Measurements from ENCODE around the gene REXO1. TPM values are rescaled to one million over a fixed set of nuclear protein-coding genes. Genes with fewer than 3 reads are reported as not detected.

Gene REXO1
- total and polyA plus RNA-seq, 2 of the 13 experiments (the other 11 are each of a cell fraction or from before 2014, with no cell fraction given), result 5.0 to 11.2 TPM

DNA sequence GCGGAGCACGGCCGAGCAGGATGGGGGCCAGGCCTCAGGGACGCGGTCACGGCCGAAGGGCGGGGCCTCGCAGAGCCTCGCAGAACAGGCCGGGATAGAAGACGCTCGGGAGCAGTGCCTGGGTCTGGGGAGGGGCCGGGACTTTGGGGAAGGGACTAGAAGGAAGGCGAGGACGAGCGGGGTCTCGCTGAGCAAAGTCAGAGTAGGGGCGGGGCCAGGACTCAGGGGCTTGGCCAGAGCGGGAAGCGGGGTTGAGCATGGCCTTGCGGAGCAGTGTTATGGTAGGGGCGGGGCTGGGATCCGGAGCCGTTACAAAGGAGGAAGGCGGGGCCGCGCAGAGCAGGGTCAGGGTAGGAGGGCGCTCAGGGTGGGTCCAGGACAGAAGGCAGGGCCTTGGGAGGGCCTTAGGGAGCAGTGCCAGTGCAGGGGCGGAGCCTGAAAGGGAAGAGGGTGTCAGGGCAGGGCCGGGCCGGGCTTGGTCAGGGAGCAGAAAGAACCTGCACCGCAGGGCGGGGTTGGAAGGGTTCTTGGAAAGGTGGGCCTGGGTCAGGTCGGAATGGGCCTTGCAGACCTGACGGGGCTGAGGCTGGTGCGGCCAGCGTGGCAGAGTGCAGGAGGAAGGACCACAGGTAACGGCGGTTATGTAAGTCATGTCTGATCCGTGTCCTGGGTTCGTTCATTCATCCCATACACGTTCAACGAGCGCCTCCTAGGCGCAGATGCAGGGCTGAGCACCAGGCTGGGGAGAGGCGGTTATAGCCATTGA, 35.7 kb downstream of the REXO1 start (continued):
- TF ChIP-seq, protein P1, sequence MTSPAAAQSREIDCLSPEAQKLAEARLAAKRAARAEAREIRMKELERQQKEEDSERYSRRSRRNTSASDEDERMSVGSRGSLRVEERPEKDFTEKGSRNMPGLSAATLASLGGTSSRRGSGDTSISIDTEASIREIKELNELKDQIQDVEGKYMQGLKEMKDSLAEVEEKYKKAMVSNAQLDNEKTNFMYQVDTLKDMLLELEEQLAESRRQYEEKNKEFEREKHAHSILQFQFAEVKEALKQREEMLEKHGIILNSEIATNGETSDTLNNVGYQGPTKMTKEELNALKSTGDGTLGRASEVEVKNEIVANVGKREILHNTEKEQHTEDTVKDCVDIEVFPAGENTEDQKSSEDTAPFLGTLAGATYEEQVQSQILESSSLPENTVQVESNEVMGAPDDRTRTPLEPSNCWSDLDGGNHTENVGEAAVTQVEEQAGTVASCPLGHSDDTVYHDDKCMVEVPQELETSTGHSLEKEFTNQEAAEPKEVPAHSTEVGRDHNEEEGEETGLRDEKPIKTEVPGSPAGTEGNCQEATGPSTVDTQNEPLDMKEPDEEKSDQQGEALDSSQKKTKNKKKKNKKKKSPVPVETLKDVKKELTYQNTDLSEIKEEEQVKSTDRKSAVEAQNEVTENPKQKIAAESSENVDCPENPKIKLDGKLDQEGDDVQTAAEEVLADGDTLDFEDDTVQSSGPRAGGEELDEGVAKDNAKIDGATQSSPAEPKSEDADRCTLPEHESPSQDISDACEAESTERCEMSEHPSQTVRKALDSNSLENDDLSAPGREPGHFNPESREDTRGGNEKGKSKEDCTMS (CRISPR knock-in tag; conservative IDR thresholded peaks at IDR 0.05), result no peak
- TF ChIP-seq ZNF570 (CRISPR knock-in tag; IDR thresholded peaks at IDR 0.05; ENCODE audit: borderline replicate concordance) (no peak), GATA4 (IDR thresholded peaks at IDR 0.05; ENCODE audit: borderline replicate concordance, low read depth) (peak; percentile 15; the same call in 1 of the 2 replicates), ESRRA (CRISPR knock-in tag; IDR thresholded peaks at IDR 0.05; ENCODE audit: low read depth) (peak; percentile 17), AHR (CRISPR knock-in tag; IDR thresholded peaks at IDR 0.05) (0 out of 2 replicates have a peak, but pooled peaks have one; percentile 34), ZNF431 (CRISPR knock-in tag; IDR thresholded peaks at IDR 0.05; ENCODE audit: borderline replicate concordance, low read depth) (no peak), ATRX (CRISPR knock-in tag; IDR thresholded peaks at IDR 0.05; ENCODE audit: borderline replicate concordance) (no peak), ZBTB38 (CRISPR knock-in tag; IDR thresholded peaks at IDR 0.05) (peak; percentile 69), CHD4 (IDR thresholded peaks at IDR 0.05; ENCODE audit: borderline replicate concordance, low read length) (no peak), ZNF124 (CRISPR knock-in tag; IDR thresholded peaks at IDR 0.05) (no peak), GTF3A (CRISPR knock-in tag; conservative IDR thresholded peaks at IDR 0.05) (no peak), CEBPB (IDR thresholded peaks at IDR 0.05; ENCODE audit: borderline replicate concordance, low read depth, low read length) (peak; percentile 0; the same call in 1 of the 2 replicates), PAF1 (CRISPR knock-in tag; IDR thresholded peaks at IDR 0.05) (no peak), PLRG1 (conservative IDR thresholded peaks at IDR 0.05) (no peak), ZNF660 (CRISPR knock-in tag; IDR thresholded peaks at IDR 0.05; ENCODE audit: borderline replicate concordance, low read depth) (no peak), ZNF251 (CRISPR knock-in tag; IDR thresholded peaks at IDR 0.05) (no peak)
- TF ChIP-seq, protein P2, sequence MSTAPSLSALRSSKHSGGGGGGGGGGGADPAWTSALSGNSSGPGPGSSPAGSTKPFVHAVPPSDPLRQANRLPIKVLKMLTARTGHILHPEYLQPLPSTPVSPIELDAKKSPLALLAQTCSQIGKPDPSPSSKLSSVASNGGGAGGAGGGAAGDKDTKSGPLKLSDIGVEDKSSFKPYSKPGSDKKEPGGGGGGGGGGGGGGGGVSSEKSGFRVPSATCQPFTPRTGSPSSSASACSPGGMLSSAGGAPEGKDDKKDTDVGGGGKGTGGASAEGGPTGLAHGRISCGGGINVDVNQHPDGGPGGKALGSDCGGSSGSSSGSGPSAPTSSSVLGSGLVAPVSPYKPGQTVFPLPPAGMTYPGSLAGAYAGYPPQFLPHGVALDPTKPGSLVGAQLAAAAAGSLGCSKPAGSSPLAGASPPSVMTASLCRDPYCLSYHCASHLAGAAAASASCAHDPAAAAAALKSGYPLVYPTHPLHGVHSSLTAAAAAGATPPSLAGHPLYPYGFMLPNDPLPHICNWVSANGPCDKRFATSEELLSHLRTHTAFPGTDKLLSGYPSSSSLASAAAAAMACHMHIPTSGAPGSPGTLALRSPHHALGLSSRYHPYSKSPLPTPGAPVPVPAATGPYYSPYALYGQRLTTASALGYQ (CRISPR knock-in tag; IDR thresholded peaks at IDR 0.05), result no peak
- TF ChIP-seq, protein P3, sequence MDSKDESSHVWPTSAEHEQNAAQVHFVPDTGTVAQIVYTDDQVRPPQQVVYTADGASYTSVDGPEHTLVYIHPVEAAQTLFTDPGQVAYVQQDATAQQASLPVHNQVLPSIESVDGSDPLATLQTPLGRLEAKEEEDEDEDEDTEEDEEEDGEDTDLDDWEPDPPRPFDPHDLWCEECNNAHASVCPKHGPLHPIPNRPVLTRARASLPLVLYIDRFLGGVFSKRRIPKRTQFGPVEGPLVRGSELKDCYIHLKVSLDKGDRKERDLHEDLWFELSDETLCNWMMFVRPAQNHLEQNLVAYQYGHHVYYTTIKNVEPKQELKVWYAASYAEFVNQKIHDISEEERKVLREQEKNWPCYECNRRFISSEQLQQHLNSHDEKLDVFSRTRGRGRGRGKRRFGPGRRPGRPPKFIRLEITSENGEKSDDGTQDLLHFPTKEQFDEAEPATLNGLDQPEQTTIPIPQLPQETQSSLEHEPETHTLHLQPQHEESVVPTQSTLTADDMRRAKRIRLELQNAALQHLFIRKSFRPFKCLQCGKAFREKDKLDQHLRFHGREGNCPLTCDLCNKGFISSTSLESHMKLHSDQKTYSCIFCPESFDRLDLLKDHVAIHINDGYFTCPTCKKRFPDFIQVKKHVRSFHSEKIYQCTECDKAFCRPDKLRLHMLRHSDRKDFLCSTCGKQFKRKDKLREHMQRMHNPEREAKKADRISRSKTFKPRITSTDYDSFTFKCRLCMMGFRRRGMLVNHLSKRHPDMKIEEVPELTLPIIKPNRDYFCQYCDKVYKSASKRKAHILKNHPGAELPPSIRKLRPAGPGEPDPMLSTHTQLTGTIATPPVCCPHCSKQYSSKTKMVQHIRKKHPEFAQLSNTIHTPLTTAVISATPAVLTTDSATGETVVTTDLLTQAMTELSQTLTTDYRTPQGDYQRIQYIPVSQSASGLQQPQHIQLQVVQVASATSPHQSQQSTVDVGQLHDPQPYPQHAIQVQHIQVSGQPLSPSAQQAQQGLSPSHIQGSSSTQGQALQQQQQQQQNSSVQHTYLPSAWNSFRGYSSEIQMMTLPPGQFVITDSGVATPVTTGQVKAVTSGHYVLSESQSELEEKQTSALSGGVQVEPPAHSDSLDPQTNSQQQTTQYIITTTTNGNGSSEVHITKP (CRISPR knock-in tag; IDR thresholded peaks at IDR 0.05; ENCODE audit: low read depth), result no peak; the same call in 1 of the 2 replicates

Measured in HepG2 (cell line).